HK-2 (cell line): ENCODE measurements around the gene PDE5A.
"Not testable (repeated sequence)": the region's sequence is repeated elsewhere in the genome, so short reads cannot be mapped to it uniquely, and the experiment has no call there.

Experiments used
- DNase-seq: peaks from one replicate; pipeline ENCODE4 v3.0.0-alpha.2; 2018; ENCODE audit not compliant: unreplicated experiment

The PDE5A gene

DNA sequence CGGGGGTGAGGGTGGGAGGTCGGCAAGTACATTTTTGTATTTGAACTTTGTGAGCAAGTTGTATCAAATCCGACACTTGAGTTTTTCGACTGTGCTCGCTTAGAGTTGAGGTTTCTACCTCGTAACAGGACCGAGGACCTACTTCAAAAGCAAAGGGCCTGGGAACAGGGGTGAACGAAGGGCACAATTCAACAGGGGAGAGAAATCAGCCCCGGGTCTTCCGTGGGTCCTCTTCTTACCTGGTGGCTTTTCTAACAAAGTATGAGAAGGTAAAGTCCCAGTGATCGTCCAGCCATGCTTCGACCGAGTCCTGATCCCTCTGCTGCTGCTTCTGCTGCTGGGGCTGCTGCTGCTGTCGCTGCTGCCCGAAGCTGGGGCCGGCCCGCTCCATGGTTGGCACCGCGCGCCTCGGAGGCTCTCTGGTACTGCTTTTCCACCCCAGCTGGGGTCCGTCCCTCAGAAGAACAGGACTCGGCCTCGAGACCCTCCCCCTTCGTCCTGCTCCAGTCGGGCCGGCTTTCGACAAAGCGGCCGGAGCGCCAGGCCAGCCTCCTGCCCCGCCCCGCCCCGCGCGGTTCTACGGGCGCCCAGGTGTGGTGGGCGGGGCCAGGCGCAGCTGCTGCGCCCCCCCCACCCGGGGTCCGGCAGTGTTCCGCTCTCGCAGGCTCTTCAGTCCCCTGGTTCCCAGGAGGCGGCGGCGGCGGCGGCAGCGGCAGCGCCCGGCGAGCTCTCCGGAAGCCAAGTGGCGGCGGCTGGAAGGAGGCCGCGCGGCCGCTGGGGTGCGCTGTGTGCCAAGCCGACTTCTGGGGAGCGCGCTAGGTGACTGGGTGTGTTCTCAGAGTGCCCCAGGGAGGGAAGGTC lies at the start of gene PDE5A:
PDE5A (minus strand) TSS at position 524 of the 861 bp plus-strand sequence; CDS start at position 391, 133 bp downstream.
- peak; percentile 89 for DNase-seq

DNA sequence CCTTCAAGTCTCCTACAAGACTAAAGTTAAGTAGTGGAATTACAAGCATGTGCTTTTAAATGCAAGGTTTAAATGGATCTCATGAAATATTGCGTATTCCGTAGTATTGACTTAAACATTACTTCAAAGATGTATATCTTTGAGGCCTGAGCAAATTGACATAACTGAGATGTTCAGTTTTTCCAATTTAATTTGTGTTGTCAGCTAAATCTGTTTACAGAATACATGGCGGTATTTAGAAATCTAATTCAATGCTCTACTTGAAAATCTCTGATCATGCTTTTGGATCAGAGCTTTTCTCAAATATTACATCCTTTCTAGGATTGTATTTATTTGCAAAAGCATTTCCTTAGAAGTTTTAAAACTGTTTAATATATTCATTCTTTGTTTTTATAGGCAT lies 47.5 kb upstream of the PDE5A start:
- no peak for DNase-seq

DNA sequence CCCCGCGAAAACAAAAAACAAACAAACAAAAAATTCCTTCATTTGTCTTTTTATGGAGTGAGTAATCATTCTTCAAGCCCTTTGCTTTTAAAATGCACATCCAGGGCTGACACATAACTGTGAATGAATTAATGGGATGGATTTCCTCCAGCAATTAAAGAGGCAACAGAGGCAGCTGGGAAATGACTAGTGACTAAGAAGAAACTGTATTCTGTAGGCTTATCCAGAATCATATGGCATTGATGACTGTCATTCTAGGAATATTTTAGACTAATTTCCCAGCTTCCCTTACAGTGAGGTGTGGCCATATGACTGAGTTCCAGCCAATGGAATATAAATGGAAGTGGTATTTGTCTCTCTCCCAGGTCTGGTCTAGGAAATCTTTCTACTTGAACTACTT lies 46.8 kb upstream of the PDE5A start:
- DNase-seq = no peak

DNA sequence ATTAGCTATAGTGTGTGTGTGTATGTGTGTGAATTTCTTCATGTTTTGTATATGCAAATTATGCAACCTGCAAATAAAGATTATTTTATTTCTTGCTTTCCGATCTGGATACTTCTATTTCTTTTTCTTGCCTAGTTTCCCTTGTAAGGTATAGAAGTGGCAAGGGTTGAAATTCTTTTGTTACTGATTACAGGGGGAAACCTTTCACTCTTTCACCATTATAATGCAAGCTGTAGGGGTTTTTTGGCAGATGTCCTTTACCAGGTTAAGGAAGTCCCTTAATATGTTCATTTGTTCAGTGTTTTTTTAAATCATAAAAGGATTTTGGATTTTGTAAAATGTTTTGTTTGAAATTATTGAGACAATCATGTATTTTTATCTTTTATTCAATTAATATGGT lies 44.3 kb upstream of the PDE5A start:
- DNase-seq = no peak

DNA sequence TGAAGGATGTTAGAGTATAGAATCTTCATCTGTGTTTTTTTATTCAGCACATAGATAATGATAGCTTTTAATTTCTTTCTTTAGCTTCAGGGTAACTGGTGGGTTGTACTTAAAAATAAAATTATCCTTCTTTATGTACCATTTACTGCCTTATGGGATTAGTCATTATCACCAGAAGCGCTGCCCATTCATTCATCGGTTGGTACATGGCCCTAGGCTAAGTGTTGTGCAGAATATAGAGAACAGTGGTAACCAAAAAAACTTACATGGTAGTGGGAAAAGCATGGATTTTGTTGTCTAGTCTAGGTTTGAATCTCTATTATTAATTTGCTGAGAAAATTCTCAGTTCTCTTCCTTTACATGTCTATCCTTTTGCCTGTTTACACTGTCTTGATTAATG lies 43.5 kb upstream of the PDE5A start:
- no peak for DNase-seq

DNA sequence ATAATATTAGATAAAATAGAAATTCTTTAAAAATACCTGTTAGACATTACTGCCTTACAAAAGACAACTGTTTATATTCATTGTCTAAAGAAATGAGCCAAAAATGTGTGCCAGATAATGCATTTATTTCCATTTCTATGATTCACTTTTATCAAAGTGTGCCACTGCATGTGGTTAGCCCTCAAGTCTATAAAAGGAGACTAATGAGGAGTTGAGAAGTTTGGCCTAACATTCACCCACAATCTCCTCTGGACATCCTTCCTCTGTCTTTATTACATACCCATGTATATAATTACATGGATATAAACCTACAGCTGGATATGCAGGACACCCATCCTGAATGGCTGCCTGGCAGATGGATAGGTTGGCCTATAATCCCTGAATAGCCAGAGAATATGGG lies 42.6 kb upstream of the PDE5A start:
- no peak for DNase-seq

DNA sequence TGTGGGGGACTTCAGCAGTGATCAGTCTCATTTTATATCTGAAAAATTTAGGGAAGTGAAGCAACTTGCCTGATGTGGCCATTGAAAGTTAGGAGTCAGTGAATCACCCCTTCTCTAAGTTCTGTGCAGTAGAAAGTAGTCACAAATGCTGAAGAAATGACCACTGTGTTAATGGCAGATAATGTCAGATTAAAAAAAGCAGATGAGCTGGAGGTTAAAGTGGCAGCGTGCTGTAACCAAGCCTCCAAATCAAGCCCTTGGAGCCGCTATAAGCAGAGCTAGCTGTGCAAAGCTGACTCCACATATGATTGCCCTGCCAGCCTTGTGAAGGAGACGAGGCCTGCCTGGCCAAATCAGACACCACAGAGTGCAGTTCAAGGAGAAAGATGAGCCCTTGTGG lies 39.2 kb upstream of the PDE5A start:
- DNase-seq = no peak

DNA sequence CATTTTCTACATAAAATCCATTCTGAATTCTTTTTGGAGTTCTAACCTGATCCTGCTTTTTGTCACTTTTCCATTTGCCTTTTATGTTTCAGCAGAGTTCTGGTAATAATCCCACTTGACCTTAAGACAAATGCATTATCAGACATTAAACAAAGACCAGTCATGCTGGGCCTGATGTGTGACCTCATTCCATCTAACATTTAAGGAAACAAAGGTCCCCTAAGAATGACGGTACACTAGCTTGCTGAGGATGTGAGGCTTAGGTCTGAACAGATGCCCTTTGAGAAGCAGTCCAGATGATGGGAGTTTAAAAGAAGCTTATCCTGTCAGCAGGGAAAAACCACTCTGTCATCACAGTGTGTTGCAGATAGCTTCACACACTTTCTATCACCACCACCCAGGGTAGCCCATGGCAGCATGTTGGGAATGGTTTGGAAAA lies 38.1 kb upstream of the PDE5A start:
- no peak for DNase-seq

DNA sequence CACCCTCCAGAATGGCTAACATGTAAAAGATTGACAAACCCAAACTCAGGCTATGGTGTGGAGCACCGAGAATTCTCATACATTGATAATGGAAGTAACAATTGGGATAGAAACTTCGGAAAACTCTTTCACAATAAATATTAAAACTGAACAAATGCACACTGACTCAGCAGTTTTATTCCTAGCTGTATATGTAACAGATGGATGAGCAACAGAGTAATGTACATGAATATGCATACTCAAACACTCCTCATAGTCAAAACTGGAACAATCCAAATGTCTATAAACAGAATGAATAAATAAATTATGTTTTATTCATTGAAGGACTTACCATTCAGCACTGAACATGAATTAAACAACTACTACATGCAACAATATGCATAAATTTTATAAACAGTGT lies 37.1 kb upstream of the PDE5A start:
- DNase-seq = no peak

DNA sequence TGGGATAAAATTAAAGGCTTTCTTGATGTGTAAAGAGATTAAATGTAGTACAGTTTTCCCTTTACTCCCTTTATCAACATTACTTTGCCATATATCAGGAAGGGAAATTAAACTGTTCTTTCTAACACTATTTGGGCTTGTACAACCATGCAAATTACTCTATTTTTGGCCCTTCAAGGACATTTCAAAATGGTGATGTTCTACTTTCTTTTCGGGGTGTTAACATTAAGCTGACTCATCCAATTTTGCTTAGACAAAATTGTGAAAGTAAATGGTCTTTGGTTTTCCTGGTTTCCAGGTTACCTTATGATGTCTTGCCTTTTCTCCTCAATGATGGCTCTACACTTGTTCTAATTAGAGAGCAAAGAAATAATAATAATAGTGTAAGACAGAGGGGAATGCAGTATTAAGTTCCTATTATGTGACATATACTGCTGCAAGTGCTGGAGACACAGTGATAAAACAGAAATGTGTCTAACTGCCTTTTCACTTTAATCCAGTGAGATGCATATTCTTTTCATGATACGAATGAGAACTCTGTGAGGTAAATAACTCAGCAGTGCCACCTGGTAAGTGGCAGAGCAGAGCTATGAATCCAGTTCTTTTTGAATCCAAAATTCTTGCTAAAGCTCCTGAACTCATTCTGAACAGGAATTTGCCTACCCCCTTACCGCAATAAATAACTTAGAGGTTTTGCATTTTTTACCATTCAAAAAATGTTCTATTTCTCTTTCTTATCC lies 35.7 kb upstream of the PDE5A start:
- no peak for DNase-seq

DNA sequence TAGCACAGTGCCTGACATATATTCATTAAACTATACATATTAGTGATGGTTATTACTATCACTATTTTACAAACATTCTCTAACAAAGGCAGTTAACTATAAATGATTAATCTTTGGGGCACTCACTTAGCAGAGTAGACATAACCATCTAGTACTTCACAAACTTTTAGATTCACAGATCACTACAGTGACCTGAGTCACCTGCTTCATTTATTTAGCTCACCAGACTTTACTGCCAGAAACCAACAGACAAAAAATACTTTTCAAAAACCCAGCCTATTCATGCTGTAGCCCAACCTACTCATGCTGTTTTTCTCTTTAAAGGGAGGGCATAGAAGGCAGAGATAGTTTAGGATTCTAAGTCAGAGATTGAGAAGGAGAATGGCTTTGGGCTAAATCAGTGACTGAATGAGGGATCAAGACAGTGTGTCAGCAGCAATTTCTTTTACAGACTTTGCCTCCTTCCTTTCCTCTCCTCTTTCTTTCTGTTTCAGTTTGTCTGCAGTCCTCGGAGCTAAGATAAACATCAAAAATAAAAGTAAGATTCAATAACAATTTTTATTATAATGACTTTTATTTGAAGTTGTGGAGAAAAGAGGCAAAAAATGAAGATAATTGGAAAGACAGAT lies 34.7 kb upstream of the PDE5A start:
- DNase-seq = no peak

DNA sequence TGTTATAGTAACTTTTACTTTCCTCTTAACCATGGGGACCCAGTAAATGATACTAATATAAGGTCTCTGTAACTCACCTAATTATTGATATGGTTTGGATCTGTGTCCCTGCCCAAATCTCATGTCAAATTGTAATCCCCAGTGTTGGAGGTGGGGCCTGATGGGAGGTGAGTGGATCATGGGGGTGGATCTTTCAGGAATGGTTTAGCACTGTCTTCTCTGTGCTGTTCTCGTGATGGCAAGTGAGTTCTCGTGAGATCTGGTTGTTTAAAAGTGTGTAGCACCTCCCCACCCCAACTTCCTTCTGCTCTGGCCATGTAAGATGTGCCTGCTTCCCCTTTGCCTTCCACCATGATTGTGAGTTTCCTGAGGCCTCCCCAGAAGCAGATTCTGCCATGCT lies 34.0 kb upstream of the PDE5A start:
- DNase-seq = not testable (repeated sequence)

DNA sequence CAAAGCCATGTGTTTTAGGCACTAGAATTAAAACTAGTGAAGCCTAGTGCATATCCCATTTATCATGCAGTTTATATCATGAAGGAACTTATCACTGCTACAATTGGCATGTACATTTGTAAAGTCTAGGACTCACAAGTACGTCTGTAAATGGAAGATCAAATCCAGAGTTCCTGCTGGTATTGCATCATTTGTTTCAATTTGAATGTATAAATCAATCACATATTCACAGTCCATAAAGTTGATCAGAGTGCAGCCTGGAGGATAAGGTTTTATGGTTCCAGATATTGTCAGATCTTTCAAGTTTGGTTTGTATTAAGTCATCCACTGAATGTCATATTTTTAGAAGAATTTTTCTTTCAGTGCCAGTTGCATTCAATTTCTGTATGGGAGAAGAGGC lies 32.6 kb upstream of the PDE5A start:
- no peak for DNase-seq

DNA sequence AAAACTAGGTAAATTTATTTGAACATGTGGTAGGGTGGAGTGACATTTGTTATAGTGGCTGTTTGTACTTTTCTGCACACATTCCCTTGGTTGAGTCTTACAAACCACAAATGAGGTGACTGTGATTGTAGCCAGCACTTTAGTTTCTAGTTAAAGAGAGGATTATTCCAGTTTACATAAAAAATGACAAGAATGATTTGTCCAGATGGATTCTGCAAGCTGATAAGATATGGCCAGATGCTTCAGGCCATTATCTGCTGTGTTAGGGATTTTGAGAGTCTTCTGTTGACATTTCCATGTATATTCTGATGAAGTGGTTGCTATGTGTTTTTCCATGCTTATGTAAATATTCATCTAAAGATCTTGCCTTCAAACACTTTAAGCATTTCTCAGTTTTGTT lies 31.0 kb upstream of the PDE5A start:
- DNase-seq = no peak

DNA sequence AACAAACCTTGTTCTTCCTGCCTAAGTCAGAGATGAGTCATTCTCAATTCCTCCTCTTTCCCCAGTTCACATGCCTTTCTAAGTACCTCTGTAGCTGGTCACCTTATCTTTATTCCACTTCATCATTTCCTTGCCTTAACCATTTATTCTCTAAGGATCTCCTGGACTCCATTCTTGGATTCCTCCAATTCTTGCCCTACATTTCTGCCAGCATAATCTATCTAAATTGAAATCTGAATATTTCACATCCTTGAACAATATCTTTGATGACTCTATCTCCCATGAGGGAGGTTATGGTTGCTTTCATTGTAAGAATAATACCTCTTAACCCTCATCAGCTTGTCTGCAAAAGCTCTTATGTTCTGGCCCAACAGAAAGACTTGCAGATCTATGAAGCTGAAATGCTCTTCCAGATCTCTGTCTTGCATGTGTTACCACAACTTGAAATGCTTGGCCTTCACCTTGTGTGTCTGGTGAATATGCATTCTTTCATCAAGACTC lies 28.6 kb upstream of the PDE5A start:
- DNase-seq = no peak

DNA sequence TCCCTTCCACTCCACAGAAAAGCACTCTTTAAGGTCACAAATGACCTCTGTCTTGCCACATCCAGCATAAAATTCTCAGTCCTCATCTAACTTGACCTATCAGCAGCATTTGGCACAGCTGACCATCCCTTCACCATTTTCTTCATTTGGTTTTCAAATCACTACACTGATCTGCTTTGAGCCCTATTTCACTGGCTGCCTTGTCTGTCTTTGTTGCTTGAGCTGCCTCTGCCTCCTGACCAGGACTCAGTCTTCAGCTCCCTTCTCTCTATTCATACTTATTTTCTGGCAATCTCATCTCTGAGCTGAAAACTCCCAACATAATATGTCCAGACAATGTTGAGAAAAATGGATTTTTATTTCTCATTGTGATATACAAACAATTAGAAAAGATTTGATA lies 27.7 kb upstream of the PDE5A start:
- DNase-seq = no peak

DNA sequence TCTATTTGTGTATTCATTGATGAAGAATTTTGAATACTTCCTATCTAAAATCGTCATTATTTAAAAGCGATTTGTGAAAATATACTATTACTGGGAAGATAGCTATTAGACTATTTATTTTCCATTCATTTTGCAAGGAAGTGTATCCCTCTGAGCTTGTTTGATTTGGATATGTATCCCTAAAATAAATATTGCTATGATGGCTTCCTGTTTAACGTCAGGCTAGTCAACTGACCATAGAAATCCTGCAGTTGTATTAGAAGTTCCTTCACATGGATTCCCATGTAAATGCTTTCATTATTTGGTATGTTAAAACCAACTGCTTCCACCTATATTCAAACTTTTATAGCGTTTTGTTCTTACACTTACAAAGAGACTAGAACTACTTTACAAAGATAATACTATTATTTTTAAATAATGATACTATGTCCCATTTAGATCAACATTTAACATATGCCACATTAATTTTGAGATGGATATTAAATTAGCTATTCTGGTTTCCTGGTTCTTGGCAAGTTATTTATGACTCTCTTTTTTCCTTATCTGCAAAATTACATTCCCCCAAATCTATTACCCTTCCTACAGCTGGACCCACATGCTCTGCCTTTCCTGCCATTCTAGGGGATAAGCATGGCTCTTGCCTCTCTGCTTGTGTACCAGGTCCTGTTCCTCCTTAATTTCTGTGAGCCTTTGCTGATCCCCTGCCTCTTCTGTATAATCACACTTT lies 26.7 kb upstream of the PDE5A start:
- DNase-seq = no peak

DNA sequence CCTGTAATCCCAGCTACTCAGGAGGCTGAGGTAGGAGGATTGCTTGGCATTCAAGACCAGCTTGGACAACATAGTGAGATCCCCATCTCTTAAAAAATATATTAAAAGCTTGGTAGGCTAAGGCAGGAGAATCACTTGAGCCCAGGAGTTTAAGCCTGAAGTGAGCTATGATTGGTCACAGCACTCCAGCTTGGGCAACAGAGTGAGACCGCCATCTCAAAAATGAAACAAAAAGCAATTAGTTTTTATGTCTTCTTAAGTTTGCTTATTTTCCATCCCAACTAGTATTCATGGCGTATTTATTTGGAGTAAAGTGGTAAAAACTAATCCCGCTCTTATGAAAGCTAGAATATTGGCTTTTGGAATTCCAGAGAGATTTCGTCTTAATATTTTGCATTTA lies 25.4 kb upstream of the PDE5A start:
- DNase-seq = no peak

DNA sequence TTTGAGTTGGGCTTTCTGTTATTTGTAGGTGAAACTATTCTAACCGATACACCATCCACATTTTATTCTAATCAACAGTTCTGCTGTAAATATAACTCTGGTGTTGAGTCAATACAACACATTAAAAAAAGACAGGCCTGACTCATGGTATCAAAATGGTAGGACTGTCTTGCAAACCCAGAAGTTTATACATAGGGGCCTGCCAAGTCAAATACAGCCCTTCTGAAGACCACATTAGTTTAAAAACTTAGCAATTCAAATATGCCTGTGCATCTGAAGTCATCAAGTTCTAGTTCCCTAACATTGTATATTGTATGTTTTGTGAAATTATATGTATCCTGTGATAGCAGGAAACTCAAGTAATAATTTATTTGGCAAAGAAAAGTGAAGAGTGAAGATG lies 24.4 kb upstream of the PDE5A start:
- no peak for DNase-seq

DNA sequence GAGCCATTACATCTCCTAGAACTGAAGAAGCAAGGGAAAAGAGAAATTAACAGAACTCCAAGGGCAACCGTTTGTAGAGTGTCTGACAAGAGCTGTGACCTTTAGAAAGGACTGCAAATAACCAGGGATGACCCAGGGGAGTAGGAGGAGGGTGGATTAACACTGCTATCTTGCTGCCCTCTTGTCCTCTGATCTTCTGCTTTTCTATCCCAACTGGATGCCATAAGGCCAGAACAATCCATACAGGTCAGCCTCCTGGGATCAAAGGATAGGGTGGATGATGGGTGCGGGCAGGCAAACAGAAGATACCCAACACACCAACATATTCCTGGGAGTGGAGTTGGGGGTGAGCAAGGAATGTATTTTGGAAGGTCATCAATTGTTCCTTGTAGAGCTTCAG lies 19.8 kb upstream of the PDE5A start:
- DNase-seq = no peak

DNA sequence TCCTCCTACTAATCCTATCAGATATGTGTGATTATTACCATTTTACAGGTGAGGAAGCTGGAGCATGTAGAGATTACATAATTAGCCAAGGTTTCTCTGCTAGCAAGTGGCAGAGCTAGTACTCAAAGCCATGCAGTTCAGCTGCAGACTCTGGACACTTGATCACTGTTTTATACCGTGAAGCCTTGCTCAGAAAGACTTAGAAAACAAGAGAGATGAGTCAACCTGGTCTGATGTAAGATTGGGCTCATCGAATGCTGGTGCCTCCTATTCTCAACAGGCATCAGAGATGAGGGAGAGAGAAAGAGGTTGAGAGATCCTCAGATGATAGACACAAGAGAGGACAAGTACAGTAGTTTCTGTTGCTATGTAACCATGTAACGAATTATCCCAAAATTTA lies 19.0 kb upstream of the PDE5A start:
- no peak for DNase-seq
